ENCODE measurements around the gene HMGCLL1. TPM values are rescaled to one million over a fixed set of nuclear protein-coding genes. Genes with fewer than 3 reads are reported as not detected.
A peak's percentile ranks its signal among the peaks of the same experiment; 100 is the strongest.

The HMGCLL1 gene
- not detected in 2 replicates for total RNA-seq (2014; rRNA removed; shearing (Covaris generic))

DNA sequence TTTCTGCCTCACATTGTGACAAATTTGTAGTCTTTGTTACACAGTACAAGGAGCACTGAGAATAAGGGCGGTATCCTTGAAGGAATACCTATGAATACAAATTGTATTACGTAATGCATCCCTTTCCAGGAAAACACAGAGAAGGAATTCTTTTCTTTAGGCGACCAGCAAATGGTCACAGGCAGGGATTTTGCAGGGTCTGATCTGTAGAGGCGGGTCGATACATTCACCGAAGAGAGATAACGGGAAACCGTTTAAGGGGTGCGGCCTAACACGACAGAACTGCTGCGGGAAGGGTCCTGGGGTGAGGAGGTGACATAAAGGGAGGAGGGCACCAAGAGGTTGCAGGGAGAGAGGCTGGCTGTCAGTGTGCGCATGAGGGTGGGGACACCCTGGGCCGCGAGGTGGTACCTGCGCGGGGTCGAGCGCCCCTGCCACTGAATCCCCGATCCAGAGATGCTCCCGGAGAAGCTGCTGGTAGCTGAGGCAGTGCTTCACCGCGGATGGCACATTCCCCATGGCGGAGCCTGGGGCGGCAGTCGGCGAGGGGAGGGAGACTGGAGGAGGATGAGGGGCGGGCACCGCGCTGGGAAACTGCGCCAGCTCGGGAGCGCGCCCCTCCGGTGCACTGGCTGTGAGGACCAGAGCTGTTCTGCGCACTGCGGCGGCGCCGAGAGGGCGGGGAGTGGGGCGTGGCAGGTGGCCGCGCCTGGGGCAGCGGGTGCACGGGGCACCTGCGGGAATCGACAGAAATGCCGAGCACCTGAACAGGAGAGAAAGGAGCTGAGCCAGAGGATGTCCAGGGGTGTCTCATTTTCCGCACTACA lies at the start of gene HMGCLL1:
Gene HMGCLL1, minus strand, starts transcription at position 656 of the 827 bp plus-strand sequence. Its CDS starts 137 bp downstream, at position 519.
- no peak for DNase-seq

DNA sequence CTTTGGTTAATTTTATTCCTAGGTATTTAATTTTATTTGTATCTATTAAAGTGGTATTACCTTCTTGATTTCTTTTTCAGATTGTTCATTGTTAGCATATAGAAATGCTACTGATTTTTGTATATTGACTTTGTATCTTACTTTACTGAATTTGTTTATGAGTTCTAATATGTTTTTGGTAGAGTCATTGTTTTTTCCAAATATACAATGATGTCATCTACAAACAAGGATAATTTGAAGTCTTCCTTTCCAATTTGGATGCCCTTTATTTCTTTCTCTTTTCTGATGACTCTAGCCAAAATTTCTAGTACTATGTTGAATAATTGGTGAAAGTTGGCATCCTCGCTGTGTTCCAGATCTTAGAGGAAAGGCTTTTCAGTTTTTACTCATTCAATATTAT lies 43.0 kb upstream of the HMGCLL1 start:
- no peak for DNase-seq
- no peaks in the 10 kb centered on the region for H3K4me1 ChIP-seq
- no peaks in the 10 kb centered on the region for H3K36me3 ChIP-seq
- H3K27ac ChIP-seq = no peak overlapping the region
- H3K9me3 ChIP-seq (replicated peaks) = no peaks in the 10 kb centered on the region
- H3K4me3 ChIP-seq = no peak overlapping the region
- no peaks in the 10 kb centered on the region for H3K27me3 ChIP-seq

More for the DNA sequence above, at the start of gene HMGCLL1:
- H3K4me1 ChIP-seq = no peaks in the 10 kb centered on the region
- no peaks in the 10 kb centered on the region for H3K9me3 ChIP-seq (replicated peaks)
- no peak within 1 kb of the TSS for H3K4me3 ChIP-seq
- no peaks in the 10 kb centered on the region for H3K27me3 ChIP-seq
- H3K36me3 ChIP-seq = no peaks in the 10 kb centered on the region
- H3K27ac ChIP-seq = no peak within 1 kb of the TSS

DNA sequence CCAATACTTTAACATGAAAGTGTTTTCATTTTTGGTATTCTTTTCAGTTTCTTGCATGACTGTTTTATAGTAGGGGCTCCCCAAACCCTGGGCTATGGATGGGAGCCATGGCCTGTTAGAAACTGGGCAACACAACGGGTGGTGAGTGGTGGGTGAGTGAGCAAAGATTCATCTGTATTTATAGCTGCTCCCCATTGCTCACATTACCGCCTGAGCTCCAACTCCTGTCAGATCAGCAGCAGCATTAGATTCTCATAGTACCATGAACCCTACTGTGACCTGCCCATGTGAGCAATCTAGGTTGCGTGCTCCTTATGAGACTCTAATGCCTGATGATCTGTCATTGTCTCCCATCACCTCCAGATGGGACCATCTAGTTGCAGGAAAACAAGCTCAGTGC lies 42.3 kb upstream of the HMGCLL1 start:
- Histone ChIP-seq H3K27ac (no peak overlapping the region), H3K9me3 (replicated peaks) (no peaks in the 10 kb centered on the region), H3K36me3 (no peaks in the 10 kb centered on the region), H3K4me3 (no peak overlapping the region), H3K4me1 (no peaks in the 10 kb centered on the region), H3K27me3 (no peaks in the 10 kb centered on the region)
- DNase-seq = no peak

DNA sequence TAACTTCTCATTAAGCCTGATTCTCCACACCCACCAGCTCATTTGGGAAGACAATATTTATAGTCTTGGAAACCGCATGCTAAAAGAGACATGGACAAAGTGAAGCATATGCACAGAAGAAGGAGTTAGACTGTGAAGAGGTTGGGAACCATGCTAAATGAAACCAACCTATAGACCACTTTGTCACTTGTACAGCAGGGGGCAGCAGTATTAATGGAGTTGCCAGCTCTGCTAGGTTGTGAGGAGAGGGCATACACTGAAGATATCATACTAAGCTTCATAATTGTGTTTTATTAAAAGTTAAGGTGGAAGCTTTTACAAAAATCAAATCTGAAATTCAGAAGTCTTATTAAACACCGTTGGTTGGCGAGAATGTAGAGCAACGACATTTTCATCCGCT lies 38.3 kb upstream of the HMGCLL1 start:
- Histone ChIP-seq H3K36me3 (no peaks in the 10 kb centered on the region), H3K4me1 (no peaks in the 10 kb centered on the region), H3K27ac (no peak overlapping the region), H3K27me3 (no peaks in the 10 kb centered on the region), H3K9me3 (replicated peaks) (no peaks in the 10 kb centered on the region), H3K4me3 (no peak overlapping the region)
- peak; percentile 31 to 64 for DNase-seq

DNA sequence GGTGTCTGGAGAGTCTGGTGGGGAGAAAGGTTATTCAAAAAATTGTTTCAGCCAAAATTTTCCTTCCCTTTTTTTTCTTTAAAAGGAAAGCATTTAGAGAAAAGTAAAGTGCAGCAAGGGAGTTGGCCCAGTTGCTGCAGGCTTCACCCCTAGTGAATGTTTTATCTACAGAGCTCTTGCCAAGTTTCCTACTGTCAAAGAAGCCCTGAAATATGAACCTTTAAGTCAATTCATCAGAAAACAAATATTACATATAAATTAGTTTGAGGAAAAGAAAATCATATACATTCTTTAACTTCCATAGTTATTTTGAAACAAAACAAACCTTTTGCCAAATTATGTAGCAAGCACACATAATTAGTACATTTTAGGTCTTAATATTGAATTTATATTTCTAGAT lies 25.0 kb upstream of the HMGCLL1 start:
- H3K4me1 ChIP-seq = no peaks in the 10 kb centered on the region
- no peaks in the 10 kb centered on the region for H3K36me3 ChIP-seq
- H3K9me3 ChIP-seq (replicated peaks) = no peaks in the 10 kb centered on the region
- DNase-seq = no peak
- H3K4me3 ChIP-seq = no peak overlapping the region
- H3K27me3 ChIP-seq = no peaks in the 10 kb centered on the region
- H3K27ac ChIP-seq = no peak overlapping the region

DNA sequence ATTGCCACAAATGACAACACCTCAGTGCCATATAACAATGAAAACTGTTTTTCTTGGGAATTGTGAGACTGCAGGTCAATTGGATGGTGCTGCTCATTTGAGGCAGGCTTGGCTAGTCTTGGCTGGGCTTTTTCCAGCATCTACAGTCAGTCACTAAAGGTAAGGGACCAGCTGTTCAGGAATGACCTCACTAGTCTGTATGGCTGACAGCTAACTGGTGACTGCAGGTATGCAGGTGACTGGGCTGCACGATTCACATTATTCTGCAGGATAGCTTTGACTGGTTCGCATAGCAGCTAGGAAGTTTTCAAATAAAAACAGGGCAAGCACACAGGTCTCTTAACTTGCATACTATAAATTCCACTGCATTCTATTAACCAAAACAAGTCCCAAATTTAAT lies 22.1 kb upstream of the HMGCLL1 start:
- DNase-seq = no peak
- H3K4me1 ChIP-seq = no peaks in the 10 kb centered on the region
- no peaks in the 10 kb centered on the region for H3K27me3 ChIP-seq
- H3K9me3 ChIP-seq (replicated peaks) = no peaks in the 10 kb centered on the region
- H3K27ac ChIP-seq = no peak overlapping the region
- H3K4me3 ChIP-seq = no peak overlapping the region
- H3K36me3 ChIP-seq = no peaks in the 10 kb centered on the region

DNA sequence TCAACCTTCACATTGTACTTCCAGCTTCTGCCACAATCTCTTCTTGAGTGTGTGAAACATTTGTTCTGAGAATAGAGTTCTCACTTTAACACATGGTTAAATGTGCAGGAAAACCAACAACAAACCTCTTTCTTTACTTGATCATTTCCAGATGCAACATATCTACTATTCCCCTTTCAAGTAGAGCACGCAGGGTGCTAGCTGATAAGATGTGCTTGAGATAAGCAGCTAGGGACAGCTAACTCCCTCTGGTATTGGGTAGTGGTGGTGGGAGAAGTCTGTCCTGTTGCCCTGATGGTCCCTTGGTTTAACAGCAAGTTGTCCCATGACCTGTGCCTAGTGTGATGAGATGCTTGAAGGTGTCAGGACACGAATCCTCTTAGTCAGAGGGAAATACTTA lies 15.4 kb upstream of the HMGCLL1 start:
- Histone ChIP-seq H3K27me3 (no peaks in the 10 kb centered on the region), H3K36me3 (no peaks in the 10 kb centered on the region), H3K9me3 (replicated peaks) (no peaks in the 10 kb centered on the region), H3K4me1 (no peaks in the 10 kb centered on the region), H3K4me3 (no peak overlapping the region), H3K27ac (no peak overlapping the region)
- DNase-seq = no peak

DNA sequence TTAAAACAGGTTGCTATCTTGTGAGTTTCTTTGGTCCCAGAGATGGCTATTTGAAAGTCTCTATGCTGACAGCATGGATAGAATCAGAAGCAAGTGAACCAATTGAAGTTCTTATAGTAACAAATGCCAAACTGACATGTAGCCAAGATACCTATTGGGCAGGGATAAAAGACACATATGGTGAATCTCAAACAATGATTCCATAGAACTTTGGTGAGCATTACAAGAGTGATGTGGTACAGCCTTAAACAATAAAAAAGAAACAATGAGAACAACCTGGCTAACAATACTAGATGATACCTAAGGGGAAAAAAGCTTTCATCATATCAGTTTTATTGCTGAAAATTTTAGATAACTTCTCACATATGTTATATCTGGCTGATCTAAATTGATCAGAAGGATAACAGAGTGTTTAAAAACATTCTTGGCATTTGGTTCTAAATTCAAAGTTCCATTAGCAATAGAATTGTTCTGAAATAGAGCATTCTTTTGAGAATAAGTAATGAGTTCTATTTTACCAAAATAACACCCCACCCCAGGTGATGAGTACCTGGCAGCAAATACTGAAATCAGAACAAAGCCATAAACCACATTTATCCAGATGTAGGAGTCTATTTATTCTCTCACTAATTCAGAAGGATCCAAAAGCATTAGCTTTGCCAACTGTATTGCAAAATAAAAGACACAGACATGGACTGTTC lies 5.8 kb upstream of the HMGCLL1 start:
- H3K4me1 ChIP-seq = no peaks in the 10 kb centered on the region
- H3K27me3 ChIP-seq = no peaks in the 10 kb centered on the region
- no peak overlapping the region for H3K27ac ChIP-seq
- H3K36me3 ChIP-seq = no peaks in the 10 kb centered on the region
- DNase-seq = no peak
- H3K4me3 ChIP-seq = no peak overlapping the region
- no peaks in the 10 kb centered on the region for H3K9me3 ChIP-seq (replicated peaks)

DNA sequence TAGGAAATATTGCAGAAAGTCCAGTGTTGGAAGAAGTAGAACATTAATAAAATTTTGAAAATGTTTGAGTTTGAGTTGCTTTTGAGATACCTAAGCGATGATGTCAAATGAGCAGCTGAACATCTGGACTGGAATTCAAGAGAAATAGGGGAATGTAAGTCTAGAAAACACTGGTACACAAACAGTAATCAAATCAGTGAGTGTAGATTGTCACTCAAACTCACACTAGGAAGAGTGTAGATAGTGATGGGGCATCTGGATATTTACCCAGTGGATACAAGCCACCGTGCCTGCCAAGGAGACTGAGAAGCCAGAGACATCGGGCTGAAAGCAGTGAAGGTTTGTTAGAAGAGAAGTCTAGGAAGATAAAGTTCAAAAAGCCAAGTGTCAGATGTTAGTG lies 2.2 kb downstream of the HMGCLL1 start:
- Histone ChIP-seq H3K4me1 (no peaks in the 10 kb centered on the region), H3K27ac (no peak overlapping the region), H3K27me3 (no peaks in the 10 kb centered on the region)

DNA sequence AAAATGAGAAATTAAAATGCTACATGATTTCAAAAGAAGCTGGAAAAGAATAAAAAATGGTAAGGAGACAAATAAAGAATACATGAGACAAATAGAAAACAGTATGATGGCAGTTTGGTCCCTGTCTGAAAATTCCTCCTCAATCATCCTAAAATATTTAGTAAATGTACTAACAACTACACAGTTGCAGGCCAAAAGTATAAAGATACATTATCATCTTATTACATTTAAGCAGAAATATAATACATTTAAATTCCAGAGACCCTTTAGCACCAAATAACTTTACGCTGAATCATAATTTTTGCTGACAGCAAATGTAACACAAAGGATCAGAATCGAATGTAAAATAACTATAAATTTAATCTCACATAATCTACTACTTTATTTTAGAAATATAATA lies 4.4 kb downstream of the HMGCLL1 start:
- Histone ChIP-seq H3K9me3 (replicated peaks) (no peaks in the 10 kb centered on the region), H3K4me1 (no peaks in the 10 kb centered on the region), H3K27ac (no peak overlapping the region), H3K36me3 (no peaks in the 10 kb centered on the region), H3K27me3 (no peaks in the 10 kb centered on the region), H3K4me3 (no peak overlapping the region)
- no peak for DNase-seq

More for the DNA sequence above, 2.2 kb downstream of the HMGCLL1 start:
- Histone ChIP-seq H3K4me3 (no peak overlapping the region), H3K9me3 (replicated peaks) (no peaks in the 10 kb centered on the region), H3K36me3 (no peaks in the 10 kb centered on the region)
- no peak for DNase-seq

DNA sequence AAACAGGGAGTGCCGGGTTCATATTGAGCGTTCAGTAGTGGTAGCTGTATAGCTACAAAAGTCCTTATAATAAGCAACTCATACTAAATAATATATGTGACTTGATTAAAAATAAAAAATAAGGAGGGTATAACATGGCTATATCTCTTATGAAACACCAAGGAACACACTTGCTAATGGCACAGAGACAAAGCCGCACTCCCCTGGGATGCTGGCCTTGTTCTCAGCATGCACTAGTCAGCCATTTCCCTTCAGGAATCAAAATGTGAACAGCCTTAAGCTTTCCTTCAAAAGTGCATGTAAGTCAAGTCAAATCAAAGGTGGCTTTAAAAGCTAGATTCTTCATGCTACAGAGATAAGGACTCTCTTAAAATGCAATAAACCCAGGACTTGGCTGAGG lies 9.4 kb downstream of the HMGCLL1 start:
- Histone ChIP-seq H3K4me3 (no peak overlapping the region), H3K36me3 (no peaks in the 10 kb centered on the region), H3K4me1 (no peaks in the 10 kb centered on the region), H3K27ac (no peak overlapping the region), H3K27me3 (no peaks in the 10 kb centered on the region), H3K9me3 (replicated peaks) (no peaks in the 10 kb centered on the region)
- DNase-seq = no peak

DNA sequence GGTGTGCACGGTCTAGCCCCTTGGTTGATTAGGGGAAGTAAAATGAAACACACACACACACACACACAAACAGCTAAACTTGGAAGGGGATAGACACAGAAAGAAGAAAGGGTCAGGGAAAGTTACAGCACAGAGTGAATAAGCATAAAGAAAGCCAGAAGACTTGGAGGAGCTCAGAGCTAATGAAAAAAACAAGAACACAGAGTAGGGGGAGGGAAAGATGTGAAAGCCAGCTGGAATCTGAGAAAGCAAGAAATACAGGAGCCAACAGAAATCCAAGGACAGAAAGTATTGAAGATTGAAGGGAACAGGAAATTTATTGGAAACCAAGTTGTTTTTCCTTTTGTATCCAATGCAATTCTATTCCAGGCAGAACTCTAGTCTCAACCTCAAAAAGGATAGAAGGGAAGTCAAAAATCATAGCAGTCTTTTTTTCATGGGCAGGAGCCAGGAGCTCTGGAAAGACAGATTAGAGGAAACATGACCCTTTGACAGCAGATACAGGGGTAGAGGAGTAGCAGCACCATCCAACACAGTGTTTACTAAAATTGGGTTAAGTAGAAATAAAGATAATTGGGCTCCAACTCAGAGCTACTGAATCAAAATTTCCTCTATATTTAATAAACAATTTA lies 10.1 kb downstream of the HMGCLL1 start:
- Histone ChIP-seq H3K4me3 (no peak overlapping the region), H3K9me3 (replicated peaks) (no peaks in the 10 kb centered on the region), H3K36me3 (no peaks in the 10 kb centered on the region), H3K4me1 (no peaks in the 10 kb centered on the region), H3K27ac (no peak overlapping the region), H3K27me3 (no peaks in the 10 kb centered on the region)
- no peak for DNase-seq

DNA sequence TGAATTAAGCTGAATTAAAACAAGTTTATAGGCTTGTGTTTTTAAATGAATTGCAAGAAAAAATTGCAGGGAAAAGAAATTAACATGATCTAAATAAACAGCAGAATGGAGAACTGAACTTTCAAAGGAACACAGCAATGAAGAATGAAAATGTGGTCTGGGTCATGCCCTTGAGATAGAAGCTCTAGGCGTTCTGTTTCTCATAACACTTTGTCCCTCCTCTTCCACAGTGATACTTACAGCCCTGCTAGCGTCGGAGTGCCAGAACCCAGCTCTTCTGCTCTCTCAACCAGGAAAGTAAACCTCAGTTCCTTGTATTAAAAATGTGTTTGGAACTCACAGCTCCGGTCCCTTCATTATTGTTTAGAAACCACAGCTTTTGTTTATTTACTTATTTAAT lies 11.4 kb downstream of the HMGCLL1 start:
- H3K4me3 ChIP-seq = no peak overlapping the region
- H3K9me3 ChIP-seq (replicated peaks) = no peaks in the 10 kb centered on the region
- H3K27me3 ChIP-seq = no peaks in the 10 kb centered on the region
- DNase-seq = no peak
- no peaks in the 10 kb centered on the region for H3K36me3 ChIP-seq
- no peaks in the 10 kb centered on the region for H3K4me1 ChIP-seq
- no peak overlapping the region for H3K27ac ChIP-seq

DNA sequence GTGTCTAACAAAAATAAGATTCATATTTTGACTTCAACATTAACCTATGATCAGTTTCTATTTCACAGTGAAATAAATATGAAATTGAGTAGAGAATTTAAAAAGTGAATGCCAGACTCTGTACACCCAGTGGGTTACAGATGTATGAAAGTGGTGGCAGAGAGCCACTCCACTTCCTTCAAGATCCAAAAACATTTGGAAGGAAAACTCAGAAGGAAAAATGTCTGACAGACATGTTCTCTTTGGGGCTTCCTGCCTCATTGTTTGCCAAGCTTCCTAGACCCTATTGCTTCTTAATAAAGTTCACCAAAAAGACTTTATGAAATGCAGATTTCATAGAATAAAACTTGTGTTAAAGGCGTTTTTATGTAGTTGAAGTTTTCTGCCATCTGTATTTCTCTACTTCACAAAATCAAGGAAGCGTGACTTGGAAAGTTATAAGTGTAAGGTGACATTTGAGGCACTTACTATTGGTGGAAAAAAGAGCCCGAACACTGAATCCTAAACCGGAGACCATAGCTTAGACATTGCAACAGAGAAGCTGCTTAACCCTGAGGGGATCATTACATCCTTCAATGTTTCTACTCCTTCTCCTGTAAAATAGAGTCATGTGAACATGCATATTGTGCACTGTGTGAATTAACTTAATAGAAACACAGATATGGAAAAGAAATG lies 12.8 kb downstream of the HMGCLL1 start:
- Histone ChIP-seq H3K27me3 (no peaks in the 10 kb centered on the region), H3K27ac (no peak overlapping the region), H3K4me3 (no peak overlapping the region), H3K9me3 (replicated peaks) (no peaks in the 10 kb centered on the region), H3K4me1 (no peaks in the 10 kb centered on the region), H3K36me3 (no peaks in the 10 kb centered on the region)
- DNase-seq = no peak

DNA sequence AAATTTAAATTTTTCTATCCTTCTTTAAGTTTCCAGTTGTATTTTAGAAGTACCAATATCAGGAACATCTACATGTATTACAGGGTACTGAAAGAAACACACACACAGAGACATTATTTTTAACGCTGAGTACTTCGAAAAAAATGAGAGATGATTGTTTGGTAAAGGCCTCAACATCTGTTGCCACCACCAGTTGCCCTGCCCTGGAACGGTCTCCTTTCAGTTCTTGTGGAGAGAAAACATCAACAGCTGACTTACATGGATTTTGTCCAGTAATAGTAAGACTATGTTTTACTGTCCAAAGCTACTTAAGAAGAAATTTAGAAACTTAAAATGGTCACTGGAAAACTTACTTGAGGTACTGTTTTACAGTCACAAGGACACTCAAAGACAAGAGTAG lies 16.7 kb downstream of the HMGCLL1 start:
- no peak for DNase-seq
- no peaks in the 10 kb centered on the region for H3K4me1 ChIP-seq

More for the DNA sequence above, 16.7 kb downstream of the HMGCLL1 start:
- H3K27me3 ChIP-seq = no peaks in the 10 kb centered on the region
- H3K27ac ChIP-seq = no peak overlapping the region
- H3K36me3 ChIP-seq = no peaks in the 10 kb centered on the region
- no peaks in the 10 kb centered on the region for H3K9me3 ChIP-seq (replicated peaks)
- no peak overlapping the region for H3K4me3 ChIP-seq
